CD4-positive, alpha-beta T cell treated with Interleukin-10 for 1 hour (primary cell): Measurements from ENCODE around the gene ELF2.
"Not testable (repeated sequence)": the region's sequence is repeated elsewhere in the genome, so short reads cannot be mapped to it uniquely, and the experiment has no call there.

ENCODE experiments used
- DNase-seq: peaks from one replicate; pipeline ENCODE4 v3.0.0-alpha.2; 2020

The ELF2 gene

DNA sequence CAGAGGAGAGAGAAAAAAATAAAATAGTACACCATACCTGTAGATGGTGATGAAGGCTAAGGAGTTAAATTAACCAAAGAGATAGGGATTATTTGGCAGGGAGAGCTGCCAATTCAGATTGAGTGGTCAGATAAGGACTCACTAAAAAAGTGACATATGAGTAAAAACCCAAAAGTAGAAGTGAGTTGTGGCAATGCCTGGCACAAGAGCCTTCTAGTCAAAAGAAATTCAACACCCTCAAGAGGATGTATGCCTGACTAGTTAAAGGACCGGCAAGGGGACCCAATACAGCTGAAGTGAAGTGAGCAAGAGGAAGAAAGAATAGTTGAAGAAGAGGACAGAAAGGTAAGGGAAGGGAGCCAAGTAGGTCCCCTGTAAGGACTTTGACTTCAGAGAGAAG is 34.9 kb downstream of the ELF2 start:
- DNase-seq = no peak

- no peak for DNase-seq
These were observed 39.3 kb downstream of the ELF2 start for GRCh38 chr4:139137763-139138162.

DNA sequence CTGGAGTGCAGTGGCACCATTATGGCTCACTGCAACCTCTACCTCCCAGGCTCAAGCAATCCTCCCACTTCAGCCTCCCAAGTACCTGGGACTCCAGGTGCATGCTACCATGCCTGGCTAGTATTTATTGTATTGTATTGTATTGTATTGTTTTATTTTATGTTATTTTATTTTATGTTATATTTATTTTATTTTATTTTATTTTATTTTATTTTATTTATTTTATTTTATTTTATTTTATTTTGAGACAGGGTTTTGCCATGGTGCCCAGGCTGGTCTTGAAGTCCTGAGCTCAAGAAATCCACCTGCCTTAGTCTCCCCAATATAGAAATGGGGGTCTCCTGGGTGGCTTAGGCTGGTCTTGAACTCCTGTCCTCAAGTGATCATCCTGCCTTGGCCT is 42.6 kb downstream of the ELF2 start:
- DNase-seq = no peak

- no peak for DNase-seq
These were observed 45.7 kb downstream of the ELF2 start for GRCh38 chr4:139131209-139131870.

DNA sequence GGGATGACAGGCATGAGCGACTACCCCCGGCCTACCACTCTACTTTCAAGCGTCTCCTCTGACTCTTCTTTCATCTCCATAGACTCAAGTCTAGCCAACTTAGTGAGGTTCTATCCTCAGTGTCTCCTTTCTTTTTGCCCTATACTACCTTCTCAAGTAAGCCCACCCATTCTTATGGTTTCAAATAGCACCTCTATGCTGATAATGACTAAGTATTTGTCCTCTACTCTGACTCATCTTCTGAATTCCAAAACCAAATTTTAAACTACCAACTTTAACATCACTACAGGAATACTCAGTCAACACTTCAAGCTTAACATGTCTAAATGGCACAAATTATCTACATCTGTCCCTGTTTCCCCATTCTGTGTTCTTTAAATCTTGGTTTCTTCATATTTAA is 47.8 kb downstream of the ELF2 start:
- DNase-seq = no peak

DNA sequence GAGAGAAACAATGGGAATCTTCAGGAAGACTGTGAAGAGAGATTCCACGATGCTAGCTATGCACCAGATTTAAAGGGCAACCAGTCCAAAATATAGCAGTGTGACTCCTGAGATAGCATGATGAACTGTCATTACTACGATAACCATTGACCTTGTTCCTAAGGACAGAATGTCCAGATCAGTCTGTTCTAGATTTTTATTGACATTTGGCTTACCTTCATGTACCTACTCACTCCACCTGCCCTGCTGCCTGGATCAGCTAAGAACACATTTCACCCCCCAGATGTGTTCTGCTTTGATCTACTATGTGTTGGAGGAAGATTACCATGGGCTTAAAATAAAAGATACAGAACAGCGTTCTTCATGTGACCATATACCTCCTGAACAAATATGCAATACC is 50.1 kb downstream of the ELF2 start:
- DNase-seq = no peak

- no peak for DNase-seq
These were observed 53.1 kb downstream of the ELF2 start for GRCh38 chr4:139123910-139124309.

GRCh38 chr4:139118365-139118764 is 58.7 kb downstream of the ELF2 start:
- DNase-seq = no peak

DNA sequence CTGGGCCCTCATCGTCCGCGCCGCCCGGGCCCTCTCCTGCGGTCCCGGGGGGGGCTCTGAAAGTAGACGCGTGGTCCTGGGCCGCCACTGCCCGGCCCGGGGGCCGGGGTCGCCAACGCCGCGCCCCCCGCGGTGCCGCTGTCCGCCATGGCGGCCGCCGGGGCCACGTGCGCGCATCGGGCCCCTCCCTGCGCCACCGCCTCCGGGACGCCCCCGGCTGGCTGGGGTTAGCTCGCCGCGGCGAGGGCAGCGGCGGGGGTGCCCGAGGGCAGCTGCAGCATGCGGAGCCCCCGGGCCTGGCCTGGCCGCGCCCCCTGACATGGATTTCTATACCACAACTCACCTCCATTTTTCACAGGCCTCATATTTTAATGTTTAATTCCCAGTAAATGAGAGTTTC is 61.8 kb downstream of the ELF2 start:
- DNase-seq = no peak

GRCh38 chr4:139114795-139115194 is 62.2 kb downstream of the ELF2 start:
- DNase-seq = not testable (repeated sequence)

DNA sequence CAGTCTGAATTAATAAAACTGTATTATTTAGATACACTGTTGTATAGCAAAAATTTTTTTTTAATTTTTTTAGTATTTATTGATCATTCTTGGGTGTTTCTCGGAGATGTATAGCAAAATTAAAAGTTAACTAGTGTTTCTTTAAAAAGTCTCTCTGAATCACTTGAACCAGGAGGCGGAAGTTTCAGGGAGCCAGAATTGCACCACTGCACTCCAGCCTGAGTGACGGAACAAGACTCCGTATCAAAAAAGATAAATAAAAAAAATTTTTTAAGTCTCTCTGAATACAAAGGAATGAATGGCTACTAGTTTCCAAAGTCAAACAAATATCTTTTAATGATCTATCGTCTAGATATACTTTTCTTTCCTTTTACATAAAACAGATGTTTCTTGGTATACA is 64.4 kb downstream of the ELF2 start:
- DNase-seq = no peak

GRCh38 chr4:139108567-139109128 is 68.4 kb downstream of the ELF2 start:
- no peak for DNase-seq

DNA sequence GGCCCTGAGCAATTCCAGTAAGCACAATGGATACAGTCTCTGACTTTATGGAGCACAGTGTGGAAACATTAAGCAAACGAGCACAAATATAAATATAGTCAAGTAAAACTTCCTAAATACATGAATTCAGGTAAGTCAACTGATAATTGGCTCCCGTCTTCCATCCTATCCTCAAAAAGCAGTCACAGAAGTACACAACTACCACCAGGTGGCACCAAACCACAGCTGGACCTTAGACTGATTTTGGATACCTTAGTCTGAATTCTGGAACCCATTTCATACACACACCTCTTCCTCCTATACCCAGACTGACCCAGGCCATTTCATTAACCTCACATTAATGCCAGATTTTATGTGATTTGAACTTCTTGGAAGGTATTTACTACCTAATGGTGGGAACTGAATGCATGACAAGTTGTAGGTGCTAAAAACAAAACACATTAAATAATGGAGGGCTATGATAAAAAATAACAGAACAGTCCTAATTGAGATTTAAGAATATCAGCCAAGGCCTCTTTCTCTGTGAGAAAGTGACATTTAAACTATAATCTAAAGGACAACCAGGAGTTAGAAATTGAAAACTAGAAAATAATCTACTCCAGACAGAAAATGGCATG is 77.5 kb downstream of the ELF2 start:
- DNase-seq = peak; percentile 83

- no peak for DNase-seq
These were observed 84.7 kb downstream of the ELF2 start for GRCh38 chr4:139092271-139092670.

- DNase-seq = peak; percentile 31
These were observed 91.9 kb downstream of the ELF2 start for GRCh38 chr4:139085141-139085540.

GRCh38 chr4:139084804-139085093 is 92.3 kb downstream of the ELF2 start:
- peak; percentile 12 for DNase-seq

DNA sequence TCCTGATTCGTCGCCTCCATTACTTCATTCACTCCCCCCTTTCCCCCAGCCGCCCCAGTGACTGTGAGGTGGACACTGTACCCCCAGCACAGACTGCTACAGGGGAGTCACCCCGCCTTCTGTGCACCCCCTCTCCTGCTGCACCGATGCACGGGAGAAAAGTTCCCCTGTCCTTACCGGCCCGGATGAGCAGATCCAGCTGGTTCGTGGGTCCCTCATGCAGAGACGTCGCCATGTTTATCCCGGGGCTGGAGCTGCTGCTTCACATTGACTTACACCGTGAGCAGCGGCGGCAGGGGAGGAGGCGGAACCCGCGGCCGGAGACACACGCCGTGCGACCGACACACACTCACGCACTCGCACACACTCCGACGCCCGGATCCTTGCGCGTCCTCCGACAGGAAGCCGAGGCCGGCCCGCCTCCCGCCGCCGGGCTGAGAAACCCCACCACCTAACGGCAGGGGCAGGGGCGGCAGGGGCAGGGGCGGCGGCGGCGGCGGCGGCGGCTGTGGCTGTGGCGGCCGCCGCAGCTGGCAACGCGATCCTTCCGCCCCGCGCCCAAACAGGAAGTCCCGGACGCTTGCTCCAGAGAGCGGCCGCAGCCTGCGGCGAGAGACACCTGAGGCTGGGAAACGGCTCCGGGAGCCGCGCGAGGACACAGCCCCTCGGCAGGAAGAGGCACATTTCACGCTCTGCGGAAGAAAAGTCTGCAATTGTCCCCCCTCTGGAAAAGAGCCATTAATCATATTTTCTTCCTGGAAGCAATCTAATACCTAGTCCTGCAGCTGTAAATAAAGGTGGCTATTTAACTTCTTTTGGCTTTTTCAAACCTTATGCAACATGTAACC is 92.8 kb downstream of the ELF2 start:
- DNase-seq = peak; percentile 85

- DNase-seq = no peak
These were observed 93.4 kb downstream of the ELF2 start for GRCh38 chr4:139083607-139083955.

- DNase-seq = peak; percentile 95
These were observed 94.0 kb downstream of the ELF2 start for GRCh38 chr4:139082750-139083606.

GRCh38 chr4:139078926-139079325 is 98.1 kb downstream of the ELF2 start:
- DNase-seq = no peak

DNA sequence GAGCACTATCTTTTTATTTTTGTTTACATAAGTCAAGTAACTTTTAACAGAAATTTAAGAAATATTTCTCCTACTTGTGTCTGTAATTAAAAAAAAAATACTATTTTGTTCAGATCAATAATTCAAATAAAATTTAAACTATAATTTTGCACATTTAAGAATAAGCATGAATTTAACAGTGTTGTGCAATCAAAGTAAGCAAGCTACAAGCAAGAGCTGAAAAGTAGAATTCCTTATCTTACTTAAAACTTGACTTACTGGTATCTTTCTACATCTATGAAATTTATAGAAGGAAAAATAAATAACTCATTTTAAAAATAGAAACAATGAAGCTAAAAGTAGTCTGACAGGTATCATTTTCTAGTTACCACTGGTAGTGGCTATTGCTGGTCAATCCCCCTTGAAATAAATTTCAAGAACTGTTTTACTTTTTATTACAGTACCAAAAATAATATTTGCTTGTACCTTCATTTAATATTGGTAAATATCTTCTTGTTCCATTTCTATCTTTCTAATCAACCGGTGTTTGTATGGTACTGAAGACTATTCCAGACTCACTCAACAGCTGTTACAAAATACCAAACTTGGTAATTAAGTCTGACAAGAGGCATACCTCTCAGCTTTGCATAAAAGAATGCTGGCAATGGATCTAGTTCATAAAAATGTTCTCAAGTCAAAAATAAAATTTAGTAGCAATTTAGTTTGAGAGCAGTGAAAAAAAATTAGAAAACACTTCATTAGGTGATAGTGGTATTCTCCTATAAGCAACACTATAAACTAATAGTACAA is 99.3 kb downstream of the ELF2 start:
- DNase-seq = no peak
